ENCODE results near the gene NDUFAF8. TPM values are rescaled to one million over a fixed set of nuclear protein-coding genes. Genes with fewer than 3 reads are reported as not detected.

Gene NDUFAF8
- total RNA-seq, 4 donors from 2014 or later, result 22.3 to 35.4 (median 29.9) TPM; not detected in 1

GRCh38 chr17:81191116-81191515, 48.0 kb upstream of the NDUFAF8 start:
- Histone ChIP-seq H3K27me3 (no peaks in the 10 kb centered on the region), H3K4me3 (no peak overlapping the region), H3K9me3 (no peaks in the 10 kb centered on the region), H3K27ac (no peak overlapping the region), H3K4me1 (no peaks in the 10 kb centered on the region), H3K36me3 (no peaks in the 10 kb centered on the region)
- in situ Hi-C loops (cut with MboI; ENCODE audit: low pct_ligation_motif_present in 1 of 4, low pct_unique_long_range_greater_than_20kb in 1 of 4, low sequenced_read_pairs in 3 of 4), result no loop called here
- no peak for DNase-seq
- 67 to 93% methylated on average over 3 to 19 of the region's 20 CpGs for WGBS, 2 donors (ENCODE audit: low coverage in 1 of 2)
- intact Hi-C loops (cut with DNase I; ENCODE audit: low total_unique reads), result no loop called here
- TF ChIP-seq POLR2AphosphoS5 (IDR thresholded peaks at IDR 0.05), result no peak
- no peak for TF ChIP-seq POLR2A (IDR thresholded peaks at IDR 0.05)
- TF ChIP-seq CTCF (IDR thresholded peaks at IDR 0.05), result no peak
- TF ChIP-seq EP300 (IDR thresholded peaks at IDR 0.05; ENCODE audit: low read depth), result no peak

- Histone ChIP-seq H3K36me3 (no peaks in the 10 kb centered on the region), H3K9me3 (no peaks in the 10 kb centered on the region), H3K27ac (no peak overlapping the region), H3K4me3 (no peak overlapping the region), H3K27me3 (no peaks in the 10 kb centered on the region), H3K4me1 (no peaks in the 10 kb centered on the region)
- no peak for TF ChIP-seq CTCF (IDR thresholded peaks at IDR 0.05)
- no peak for TF ChIP-seq EP300 (IDR thresholded peaks at IDR 0.05; ENCODE audit: low read depth)
- no peak for TF ChIP-seq POLR2AphosphoS5 (IDR thresholded peaks at IDR 0.05)
- no peak for TF ChIP-seq POLR2A (IDR thresholded peaks at IDR 0.05)
- WGBS, 2 donors (ENCODE audit: low coverage in 1 of 2), result 94% methylated on average over 7 of the region's 14 CpGs; no CpG with 5 or more reads in 1 of the 2 donors
- in situ Hi-C loops (cut with MboI; ENCODE audit: low pct_ligation_motif_present in 1 of 4, low pct_unique_long_range_greater_than_20kb in 1 of 4, low sequenced_read_pairs in 3 of 4) (no loop called here), intact Hi-C loops (cut with DNase I; ENCODE audit: low total_unique reads) (no loop called here)
- no peak for DNase-seq
Observed at GRCh38 chr17:81191646-81192045, 47.5 kb upstream of the NDUFAF8 start.

- in situ Hi-C loops (cut with MboI; ENCODE audit: low pct_ligation_motif_present in 1 of 4, low pct_unique_long_range_greater_than_20kb in 1 of 4, low sequenced_read_pairs in 3 of 4), result no loop called here
- WGBS, 2 donors (ENCODE audit: low coverage in 1 of 2), result 87% methylated on average over 10 of the region's 34 CpGs; no CpG with 5 or more reads in 1 of the 2 donors
- intact Hi-C loops (cut with DNase I; ENCODE audit: low total_unique reads), result no loop called here
Observed at GRCh38 chr17:81192386-81193050, 46.6 kb upstream of the NDUFAF8 start.

GRCh38 chr17:81193051-81193410, 46.1 kb upstream of the NDUFAF8 start:
- 90% methylated on average over 14 of the region's 17 CpGs; no CpG with 5 or more reads in 1 of the 2 donors for WGBS, 2 donors (ENCODE audit: low coverage in 1 of 2)
- H3K27ac ChIP-seq, result no peak overlapping the region
- no peaks in the 10 kb centered on the region for H3K9me3 ChIP-seq
- DNase-seq, result no peak
- H3K4me1 ChIP-seq, result no peaks in the 10 kb centered on the region
- H3K4me3 ChIP-seq, result no peak overlapping the region
- no peaks in the 10 kb centered on the region for H3K36me3 ChIP-seq
- no peaks in the 10 kb centered on the region for H3K27me3 ChIP-seq
- intact Hi-C loops (cut with DNase I; ENCODE audit: low total_unique reads), result no loop called here
- in situ Hi-C loops (cut with MboI; ENCODE audit: low pct_ligation_motif_present in 1 of 4, low pct_unique_long_range_greater_than_20kb in 1 of 4, low sequenced_read_pairs in 3 of 4), result no loop called here
- TF ChIP-seq POLR2A (IDR thresholded peaks at IDR 0.05) (no peak), POLR2AphosphoS5 (IDR thresholded peaks at IDR 0.05) (no peak), EP300 (IDR thresholded peaks at IDR 0.05; ENCODE audit: low read depth) (no peak), CTCF (IDR thresholded peaks at IDR 0.05) (no peak)

More at GRCh38 chr17:81192386-81193050, 46.6 kb upstream of the NDUFAF8 start:
- Histone ChIP-seq H3K36me3 (no peaks in the 10 kb centered on the region), H3K27me3 (no peaks in the 10 kb centered on the region), H3K27ac (no peak overlapping the region), H3K9me3 (no peaks in the 10 kb centered on the region), H3K4me3 (no peak overlapping the region), H3K4me1 (no peaks in the 10 kb centered on the region)
- no peak for DNase-seq
- TF ChIP-seq POLR2AphosphoS5 (IDR thresholded peaks at IDR 0.05) (no peak), POLR2A (IDR thresholded peaks at IDR 0.05) (no peak), CTCF (IDR thresholded peaks at IDR 0.05) (no peak), EP300 (IDR thresholded peaks at IDR 0.05; ENCODE audit: low read depth) (no peak)

Measured in transverse colon (tissue), 4 donors.